Astrocyte (in vitro differentiated cells and primary cell): ENCODE data around the gene AQP4. TPM values are rescaled to one million over a fixed set of nuclear protein-coding genes. Genes with fewer than 3 reads are reported as not detected.

Experiments used
- DNase-seq: peaks from one replicate; pipeline ENCODE4 v3.0.0-alpha.2; 2010; ENCODE audit warnings: low read depth
- FAIRE-seq: peaks from 2 replicates; lab custom pipeline; 2011; peaks lifted over from hg19 to GRCh38; lab: Jason Lieb, UNC
- H2AFZ ChIP-seq: 2 replicates; pipeline ENCODE4 v1.6.0; 2012; ENCODE audit warnings: low read depth, low read length, inconsistent platforms
- H3K27ac ChIP-seq: 2 replicates; pipeline ENCODE4 v1.5.1; 2011; ENCODE audit warnings: low read depth, low read length, inconsistent platforms
- H3K27me3 ChIP-seq: 2 replicates; pipeline ENCODE4 v1.6.0; 2011; ENCODE audit warnings: low read length, inconsistent platforms; ENCODE audit not compliant: insufficient read depth
- H3K36me3 ChIP-seq: 2 replicates; pipeline ENCODE4 v1.5.1; 2011; ENCODE audit warnings: low read length, inconsistent platforms; ENCODE audit not compliant: insufficient read depth
- H3K4me1 ChIP-seq: 2 replicates; pipeline ENCODE4 v1.5.1; 2011; ENCODE audit warnings: low read length, inconsistent platforms; ENCODE audit not compliant: insufficient read depth
- H3K4me2 ChIP-seq: 2 replicates; pipeline ENCODE4 v1.6.0; 2012; ENCODE audit warnings: low read length, inconsistent platforms
- H3K4me3 ChIP-seq: 2 replicates; pipeline ENCODE4 v1.5.1; 2011; ENCODE audit warnings: low read depth, mild to moderate bottlenecking, low read length, inconsistent platforms; ENCODE audit not compliant: insufficient read depth
- H3K79me2 ChIP-seq: 2 replicates; pipeline ENCODE4 v1.6.0; 2012; ENCODE audit warnings: mild to moderate bottlenecking, low read length, inconsistent platforms; ENCODE audit not compliant: insufficient read depth
- H3K9ac ChIP-seq: 2 replicates; pipeline ENCODE4 v1.6.0; 2012; ENCODE audit warnings: mild to moderate bottlenecking, low read length, inconsistent platforms
- H3K9me3 ChIP-seq: 2 replicates; pipeline ENCODE4 v1.5.1; 2012; ENCODE audit warnings: low read depth, mild to moderate bottlenecking, low read length, inconsistent platforms; ENCODE audit not compliant: insufficient read depth
- H4K20me1 ChIP-seq: 2 replicates; pipeline ENCODE4 v1.6.0; 2012; ENCODE audit warnings: low read length, inconsistent platforms; ENCODE audit not compliant: insufficient read depth
- H3K27ac Mint-ChIP-seq: one replicate; pipeline ENCODE4 v1.8.0; 2021; ENCODE audit warnings: mild to moderate bottlenecking, mixed read lengths; ENCODE audit not compliant: unreplicated experiment
- H3K27me3 Mint-ChIP-seq: one replicate; pipeline ENCODE4 v1.8.0; 2021; ENCODE audit warnings: low read depth, mixed read lengths; ENCODE audit not compliant: unreplicated experiment
- H3K36me3 Mint-ChIP-seq: one replicate; pipeline ENCODE4 v1.8.0; 2021; ENCODE audit warnings: low read depth, mixed read lengths; ENCODE audit not compliant: unreplicated experiment
- H3K4me1 Mint-ChIP-seq: one replicate; pipeline ENCODE4 v1.8.0; 2021; ENCODE audit warnings: low read depth, mixed read lengths; ENCODE audit not compliant: unreplicated experiment
- H3K4me3 Mint-ChIP-seq: one replicate; pipeline ENCODE4 v1.8.0; 2021; ENCODE audit warnings: mild to moderate bottlenecking, moderate library complexity, mixed read lengths; ENCODE audit not compliant: unreplicated experiment
- H3K9me3 Mint-ChIP-seq: one replicate; pipeline ENCODE4 v1.8.0; 2021; ENCODE audit warnings: mild to moderate bottlenecking, mixed read lengths; ENCODE audit not compliant: unreplicated experiment
- EZH2 ChIP-seq: IDR thresholded peaks from 2 replicates; pipeline ENCODE4 v1.6.1; 2012; ENCODE audit warnings: mild to moderate bottlenecking, low read length, inconsistent platforms; ENCODE audit not compliant: insufficient read depth
- total RNA-seq: library from RNA; stranded (reverse); gene quantifications from 2 replicates; pipeline ENCODE4 v1.2.1, GENCODE V29; 2021
- TF ChIP-seq, protein P1 (sequence below): IDR thresholded peaks from 2 replicates; pipeline ENCODE4 v1.5.1; 2011; ENCODE audit warnings: low read depth, mild to moderate bottlenecking, inconsistent platforms, low read length, moderate library complexity; ENCODE audit not compliant: insufficient read depth

AQP4 gene
- total RNA-seq, 1 donor from 2014 or later, result not detected

DNA sequence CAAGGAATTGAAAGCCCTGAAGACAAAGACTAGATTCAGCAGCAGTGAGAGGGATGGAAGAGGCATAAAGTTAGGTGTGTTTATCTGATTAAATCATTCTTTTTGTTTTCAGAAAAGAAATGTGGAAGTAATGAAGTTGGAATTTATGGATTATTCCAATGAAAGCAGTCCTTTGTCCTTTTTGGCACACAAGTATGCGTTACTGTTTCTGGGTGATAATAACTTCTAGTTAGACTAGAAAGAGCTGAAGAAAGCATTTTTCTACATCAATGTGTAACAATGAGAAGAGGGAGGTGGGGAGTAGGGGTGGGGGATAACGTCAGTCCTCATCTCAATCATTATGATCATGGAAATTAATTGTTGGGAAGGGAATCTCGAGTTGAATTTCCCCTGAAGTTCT is 53.0 kb downstream of the AQP4 start:
- TF ChIP-seq, protein P1, sequence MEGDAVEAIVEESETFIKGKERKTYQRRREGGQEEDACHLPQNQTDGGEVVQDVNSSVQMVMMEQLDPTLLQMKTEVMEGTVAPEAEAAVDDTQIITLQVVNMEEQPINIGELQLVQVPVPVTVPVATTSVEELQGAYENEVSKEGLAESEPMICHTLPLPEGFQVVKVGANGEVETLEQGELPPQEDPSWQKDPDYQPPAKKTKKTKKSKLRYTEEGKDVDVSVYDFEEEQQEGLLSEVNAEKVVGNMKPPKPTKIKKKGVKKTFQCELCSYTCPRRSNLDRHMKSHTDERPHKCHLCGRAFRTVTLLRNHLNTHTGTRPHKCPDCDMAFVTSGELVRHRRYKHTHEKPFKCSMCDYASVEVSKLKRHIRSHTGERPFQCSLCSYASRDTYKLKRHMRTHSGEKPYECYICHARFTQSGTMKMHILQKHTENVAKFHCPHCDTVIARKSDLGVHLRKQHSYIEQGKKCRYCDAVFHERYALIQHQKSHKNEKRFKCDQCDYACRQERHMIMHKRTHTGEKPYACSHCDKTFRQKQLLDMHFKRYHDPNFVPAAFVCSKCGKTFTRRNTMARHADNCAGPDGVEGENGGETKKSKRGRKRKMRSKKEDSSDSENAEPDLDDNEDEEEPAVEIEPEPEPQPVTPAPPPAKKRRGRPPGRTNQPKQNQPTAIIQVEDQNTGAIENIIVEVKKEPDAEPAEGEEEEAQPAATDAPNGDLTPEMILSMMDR, result no peak
- no peak for TF ChIP-seq EZH2
- Mint-ChIP-seq H3K27ac (no peak overlapping the region), H3K4me1 (no peaks in the 10 kb centered on the region), H3K4me3 (no peak overlapping the region), H3K9me3 (peaks cover 2% of the 10 kb centered on the region), H3K36me3 (no peaks in the 10 kb centered on the region), H3K27me3 (no peaks in the 10 kb centered on the region)
- Histone ChIP-seq H3K27ac (no peak overlapping the region), H4K20me1 (no peaks in the 10 kb centered on the region), H3K36me3 (no peaks in the 10 kb centered on the region), H3K4me2 (no peak overlapping the region), H3K79me2 (no peaks in the 10 kb centered on the region), H3K4me1 (no peaks in the 10 kb centered on the region), H3K9me3 (no peaks in the 10 kb centered on the region), H3K9ac (no peak overlapping the region), H2AFZ (no peak overlapping the region), H3K27me3 (no peaks in the 10 kb centered on the region), H3K4me3 (no peak overlapping the region)
- FAIRE-seq (no peak), DNase-seq (no peak)

DNA sequence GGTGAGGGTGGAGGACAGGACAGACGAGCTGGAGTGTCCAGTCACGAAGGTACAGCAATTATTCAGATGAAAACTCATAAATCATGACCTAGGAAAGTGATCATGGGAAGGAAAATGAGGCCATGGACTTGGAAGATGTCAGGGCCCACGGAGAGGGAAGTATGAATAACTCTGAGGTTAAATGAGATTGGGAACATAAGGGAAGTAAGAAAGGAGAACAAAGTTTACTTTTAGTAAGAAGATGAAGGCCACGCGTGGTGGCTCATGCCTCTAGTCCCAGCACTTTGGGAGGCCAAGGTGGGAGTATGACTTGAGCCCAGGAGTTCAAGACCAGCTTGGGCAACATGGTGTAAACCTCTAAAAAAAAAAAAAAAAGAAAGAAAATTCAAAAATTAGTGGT is 56.2 kb downstream of the AQP4 start:
- no peak overlapping the region for H3K4me3 ChIP-seq
- H3K36me3 ChIP-seq, result no peaks in the 10 kb centered on the region
- no peaks in the 10 kb centered on the region for H3K27me3 ChIP-seq
- Mint-ChIP-seq H3K4me1 (no peaks in the 10 kb centered on the region), H3K27ac (no peak overlapping the region), H3K27me3 (no peaks in the 10 kb centered on the region), H3K36me3 (no peaks in the 10 kb centered on the region), H3K4me3 (no peak overlapping the region), H3K9me3 (no peaks in the 10 kb centered on the region)
- TF ChIP-seq EZH2, result no peak
- TF ChIP-seq, protein P1, result no peak
- no peak overlapping the region for H2AFZ ChIP-seq
- no peak for FAIRE-seq
- no peak overlapping the region for H3K4me2 ChIP-seq
- H3K79me2 ChIP-seq, result no peaks in the 10 kb centered on the region
- H4K20me1 ChIP-seq, result no peaks in the 10 kb centered on the region
- H3K9me3 ChIP-seq, result no peaks in the 10 kb centered on the region
- no peaks in the 10 kb centered on the region for H3K4me1 ChIP-seq
- no peak for DNase-seq
- no peak overlapping the region for H3K9ac ChIP-seq
- H3K27ac ChIP-seq, result no peak overlapping the region

DNA sequence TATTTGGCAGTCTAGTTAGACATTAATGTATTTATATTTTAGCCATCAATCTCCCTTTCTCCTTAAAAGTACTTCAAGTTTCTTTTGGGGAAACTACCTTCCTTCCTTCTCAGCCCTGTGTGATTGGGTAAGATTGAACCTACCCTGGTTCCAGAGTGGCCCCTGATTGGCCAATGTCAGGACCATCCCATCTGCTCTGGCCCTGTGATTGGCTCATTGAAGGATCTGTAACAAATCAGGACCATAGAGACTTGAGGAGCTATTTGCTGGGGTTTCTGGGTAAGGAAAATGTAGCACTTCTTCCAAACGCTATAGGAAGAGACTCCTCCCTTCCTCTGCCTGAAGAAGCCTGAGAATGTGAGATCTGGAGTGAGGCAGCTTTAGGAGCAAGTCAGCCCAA is 59.3 kb downstream of the AQP4 start:
- Histone ChIP-seq H3K79me2 (no peaks in the 10 kb centered on the region), H3K9ac (no peak overlapping the region), H3K36me3 (no peaks in the 10 kb centered on the region), H3K9me3 (no peaks in the 10 kb centered on the region), H3K4me3 (no peak overlapping the region), H3K27ac (no peak overlapping the region), H2AFZ (no peak overlapping the region), H3K4me1 (no peaks in the 10 kb centered on the region), H3K4me2 (no peak overlapping the region), H3K27me3 (no peaks in the 10 kb centered on the region), H4K20me1 (no peaks in the 10 kb centered on the region)
- H3K4me1 Mint-ChIP-seq, result no peaks in the 10 kb centered on the region
- no peaks in the 10 kb centered on the region for H3K36me3 Mint-ChIP-seq
- TF ChIP-seq, protein P1, result no peak
- FAIRE-seq, result no peak
- no peak for DNase-seq
- H3K27me3 Mint-ChIP-seq, result no peaks in the 10 kb centered on the region
- no peak overlapping the region for H3K4me3 Mint-ChIP-seq
- no peak overlapping the region for H3K27ac Mint-ChIP-seq
- H3K9me3 Mint-ChIP-seq, result no peaks in the 10 kb centered on the region
